SK-N-MC (cell line): Measurements from ENCODE around the gene TGFBR3.

Experiments used
- DNase-seq: peaks from one replicate; pipeline ENCODE4 v3.0.0-alpha.2; 2011; ENCODE audit warnings: low read depth, low spot score
- H3K27ac ChIP-seq: fragments of 200-600 bp; sonication (generic); 2 replicates; pipeline ENCODE4 v1.5.1; 2016; ENCODE audit warnings: mixed run types
- H3K36me3 ChIP-seq: fragments of 200-600 bp; sonication (generic); 2 replicates; pipeline ENCODE4 v1.6.1; 2017; ENCODE audit warnings: antibody characterized with exemption, low read length, mixed read lengths; ENCODE audit not compliant: insufficient read depth
- H3K4me3 ChIP-seq: fragments of 200-600 bp; sonication (generic); 2 replicates; pipeline ENCODE4 v1.5.1; 2016
- H3K9ac ChIP-seq: fragments of 200-600 bp; sonication (generic); 2 replicates; pipeline ENCODE4 v1.8.0; 2017; ENCODE audit warnings: mixed run types, mixed read lengths; ENCODE audit not compliant: insufficient read length
- H3K9me3 ChIP-seq: fragments of 200-600 bp; sonication (generic); 2 replicates; pipeline ENCODE4 v1.6.1; 2017; ENCODE audit warnings: low read depth, mild to moderate bottlenecking, antibody characterized with exemption, low read length, moderate library complexity, mixed read lengths
- EZH2 ChIP-seq: fragments of 200-600 bp; sonication (generic); IDR thresholded peaks from one replicate; pipeline ENCODE4 v1.6.1; 2017; ENCODE audit warnings: antibody characterized with exemption
- FOXP2 ChIP-seq: optimal IDR thresholded peaks from 2 replicates; pipeline ENCODE3; 2011; ENCODE audit warnings: mild to moderate bottlenecking, moderate library complexity; ENCODE audit not compliant: insufficient read depth; ENCODE audit errors: extremely low read length, control extremely low read depth
- POLR2AphosphoS5 ChIP-seq: IDR thresholded peaks from 2 replicates; pipeline ENCODE4 v1.6.1; 2012; ENCODE audit warnings: mild to moderate bottlenecking, low read depth, low read length, borderline replicate concordance

TGFBR3 gene

DNA sequence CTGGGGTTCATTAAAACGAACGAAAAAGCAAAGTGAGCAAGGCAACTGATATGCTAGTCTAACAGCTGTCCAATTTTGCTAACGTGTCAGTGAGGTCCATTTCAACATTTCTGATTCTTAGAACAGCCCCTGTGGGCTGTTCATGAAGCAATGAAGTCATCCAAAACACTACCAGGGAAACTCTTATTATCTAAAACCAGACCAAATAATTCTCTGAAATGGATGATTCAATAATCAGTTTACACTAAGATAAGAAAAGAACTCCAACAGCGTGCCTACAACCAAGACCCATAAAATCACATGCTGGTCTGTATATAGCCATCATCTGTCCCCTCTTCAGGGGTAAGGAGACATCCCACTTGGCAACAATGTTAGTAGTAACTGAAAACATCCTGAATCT is 122.7 kb downstream of the TGFBR3 start:
- no peak overlapping the region for H3K27ac ChIP-seq
- TF ChIP-seq FOXP2 (no peak), POLR2AphosphoS5 (no peak), EZH2 (no peak)
- H3K4me3 ChIP-seq, result no peak overlapping the region
- no peaks in the 10 kb centered on the region for H3K36me3 ChIP-seq
- H3K9me3 ChIP-seq, result no peaks in the 10 kb centered on the region
- no peak overlapping the region for H3K9ac ChIP-seq
- DNase-seq, result no peak

DNA sequence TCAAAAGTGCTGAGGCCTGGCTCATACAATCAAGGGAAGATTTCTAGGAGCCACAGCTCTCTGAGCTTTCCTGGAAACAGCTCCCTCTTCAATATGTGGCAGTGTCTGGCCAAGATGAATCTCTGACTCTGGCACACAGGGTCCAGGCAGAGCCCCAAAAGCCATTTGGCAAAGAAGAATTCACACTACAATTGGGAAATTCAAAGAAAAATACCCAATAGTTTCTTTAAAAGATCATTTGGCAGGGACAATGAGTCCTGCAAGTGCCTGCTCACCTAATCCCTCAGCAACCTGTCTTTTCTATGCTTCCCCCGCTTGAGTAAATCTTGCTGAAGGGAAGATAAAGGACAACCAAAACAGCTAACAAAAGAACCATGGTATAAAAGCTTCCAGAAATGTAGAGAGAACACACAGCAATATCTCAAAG is 124.6 kb downstream of the TGFBR3 start:
- no peak for DNase-seq
- TF ChIP-seq FOXP2 (no peak), POLR2AphosphoS5 (no peak), EZH2 (no peak)
- no peaks in the 10 kb centered on the region for H3K36me3 ChIP-seq
- H3K27ac ChIP-seq, result no peak overlapping the region
- H3K4me3 ChIP-seq, result no peak overlapping the region
- no peaks in the 10 kb centered on the region for H3K9me3 ChIP-seq
- no peak overlapping the region for H3K9ac ChIP-seq

DNA sequence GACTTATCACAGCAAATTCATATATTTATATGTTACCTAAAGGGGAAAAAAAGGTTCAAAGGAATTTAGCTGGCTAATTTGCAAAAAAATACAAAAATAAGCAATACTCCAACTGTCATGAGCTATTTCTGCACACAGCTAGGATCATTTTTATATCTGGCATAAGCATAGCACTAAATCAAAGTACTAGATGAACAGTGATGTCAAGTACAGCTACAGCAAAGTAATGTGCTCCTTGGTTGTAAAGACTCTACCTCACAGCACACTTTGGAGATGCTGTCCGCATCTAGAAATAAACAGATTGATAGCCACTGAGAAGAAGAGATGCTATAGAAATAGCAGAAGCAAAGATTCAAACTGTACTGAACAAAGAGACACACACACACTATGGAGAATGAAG is 125.4 kb downstream of the TGFBR3 start:
- TF ChIP-seq EZH2 (no peak), FOXP2 (no peak), POLR2AphosphoS5 (no peak)
- no peak for DNase-seq
- no peak overlapping the region for H3K4me3 ChIP-seq
- no peaks in the 10 kb centered on the region for H3K9me3 ChIP-seq
- no peak overlapping the region for H3K27ac ChIP-seq
- no peak overlapping the region for H3K9ac ChIP-seq
- H3K36me3 ChIP-seq, result no peaks in the 10 kb centered on the region

DNA sequence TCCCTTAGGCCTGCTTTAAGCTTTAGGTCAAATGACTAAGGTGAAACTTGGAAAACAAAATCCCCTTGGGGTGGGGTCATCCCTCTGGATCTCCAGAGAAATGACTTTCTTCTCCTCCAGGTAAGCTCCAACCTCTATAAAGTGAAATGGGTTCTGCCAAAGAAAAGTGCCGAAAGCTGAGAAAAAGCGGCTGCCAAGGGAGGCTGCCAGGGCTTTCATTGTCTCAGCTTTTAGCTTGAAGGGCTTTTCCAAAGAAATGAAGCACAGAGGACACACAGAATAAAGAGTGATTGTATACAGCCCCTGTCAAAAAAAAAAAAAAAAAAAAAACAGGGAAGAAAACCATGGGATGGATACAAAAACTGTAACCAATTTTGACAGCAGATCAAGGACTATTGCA is 126.9 kb downstream of the TGFBR3 start:
- DNase-seq, result no peak
- H3K9ac ChIP-seq, result no peak overlapping the region
- H3K4me3 ChIP-seq, result no peak overlapping the region
- TF ChIP-seq EZH2, result no peak
- no peak for TF ChIP-seq FOXP2
- no peak for TF ChIP-seq POLR2AphosphoS5
- no peak overlapping the region for H3K27ac ChIP-seq
- H3K36me3 ChIP-seq, result no peaks in the 10 kb centered on the region
- no peaks in the 10 kb centered on the region for H3K9me3 ChIP-seq

DNA sequence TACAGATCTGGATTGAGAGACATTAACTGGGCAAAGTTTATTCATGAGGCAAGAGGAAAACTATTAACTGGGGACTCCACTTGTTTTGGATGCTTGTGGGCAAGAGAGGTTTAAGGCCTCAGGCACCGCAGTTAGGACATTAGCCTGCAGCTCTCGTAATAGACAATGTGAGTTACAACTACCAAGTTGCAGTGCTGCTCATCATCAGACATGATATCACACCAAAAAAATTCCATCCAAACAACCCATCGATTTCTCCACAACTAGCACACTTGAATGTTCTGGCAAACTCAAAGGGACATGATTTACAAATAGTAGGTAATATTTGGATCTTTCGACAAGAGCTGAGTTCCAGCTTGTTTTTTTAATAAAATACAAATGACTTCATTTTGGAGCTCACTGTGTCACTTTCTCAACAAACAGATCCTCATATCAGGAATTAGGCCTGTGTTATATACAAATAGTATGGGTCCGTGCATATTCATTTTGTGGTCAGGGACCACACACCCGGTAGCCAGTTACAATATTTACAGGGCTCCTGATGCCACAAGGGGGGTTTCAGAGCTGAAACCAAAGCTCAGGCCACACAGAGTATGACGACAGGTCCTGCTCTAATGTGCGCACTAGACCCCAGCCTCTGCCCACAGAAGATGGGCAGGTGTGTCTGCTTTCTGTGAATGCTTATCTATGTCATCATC is 128.0 kb downstream of the TGFBR3 start:
- Histone ChIP-seq H3K36me3 (no peaks in the 10 kb centered on the region), H3K9me3 (no peaks in the 10 kb centered on the region), H3K9ac (no peak overlapping the region), H3K27ac (no peak overlapping the region), H3K4me3 (no peak overlapping the region)
- no peak for DNase-seq
- no peak for TF ChIP-seq EZH2
- TF ChIP-seq FOXP2, result no peak
- no peak for TF ChIP-seq POLR2AphosphoS5

DNA sequence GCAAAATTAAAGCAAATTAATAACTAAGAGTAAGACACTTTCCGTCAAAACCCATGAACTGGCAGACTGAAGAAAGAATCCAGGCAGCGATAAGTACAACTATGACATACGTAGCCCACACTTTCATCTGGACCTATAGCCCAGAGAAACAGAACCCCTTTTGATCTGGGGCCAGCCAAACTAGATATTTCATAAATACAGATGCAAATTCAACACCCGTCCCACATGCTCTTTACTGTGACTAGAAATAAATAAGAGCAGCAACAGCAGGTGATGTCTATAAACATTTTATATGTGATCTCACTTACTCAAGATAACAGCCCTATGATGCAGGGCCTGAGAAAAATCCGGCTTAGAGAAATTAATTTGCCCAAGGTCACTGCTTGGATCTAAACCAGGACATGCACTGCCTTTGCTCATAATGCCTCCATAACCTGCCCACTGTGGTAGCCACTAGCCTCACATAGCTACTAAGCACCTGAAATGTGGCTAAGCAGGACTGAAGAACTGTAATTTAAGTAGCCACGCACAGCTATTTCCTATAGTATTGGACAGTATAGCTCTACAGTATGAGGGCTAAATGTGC is 130.2 kb downstream of the TGFBR3 start:
- DNase-seq, result no peak
- Histone ChIP-seq H3K4me3 (no peak overlapping the region), H3K9ac (no peak overlapping the region), H3K27ac (no peak overlapping the region), H3K9me3 (no peaks in the 10 kb centered on the region), H3K36me3 (no peaks in the 10 kb centered on the region)
- no peak for TF ChIP-seq FOXP2
- TF ChIP-seq EZH2, result no peak
- no peak for TF ChIP-seq POLR2AphosphoS5

DNA sequence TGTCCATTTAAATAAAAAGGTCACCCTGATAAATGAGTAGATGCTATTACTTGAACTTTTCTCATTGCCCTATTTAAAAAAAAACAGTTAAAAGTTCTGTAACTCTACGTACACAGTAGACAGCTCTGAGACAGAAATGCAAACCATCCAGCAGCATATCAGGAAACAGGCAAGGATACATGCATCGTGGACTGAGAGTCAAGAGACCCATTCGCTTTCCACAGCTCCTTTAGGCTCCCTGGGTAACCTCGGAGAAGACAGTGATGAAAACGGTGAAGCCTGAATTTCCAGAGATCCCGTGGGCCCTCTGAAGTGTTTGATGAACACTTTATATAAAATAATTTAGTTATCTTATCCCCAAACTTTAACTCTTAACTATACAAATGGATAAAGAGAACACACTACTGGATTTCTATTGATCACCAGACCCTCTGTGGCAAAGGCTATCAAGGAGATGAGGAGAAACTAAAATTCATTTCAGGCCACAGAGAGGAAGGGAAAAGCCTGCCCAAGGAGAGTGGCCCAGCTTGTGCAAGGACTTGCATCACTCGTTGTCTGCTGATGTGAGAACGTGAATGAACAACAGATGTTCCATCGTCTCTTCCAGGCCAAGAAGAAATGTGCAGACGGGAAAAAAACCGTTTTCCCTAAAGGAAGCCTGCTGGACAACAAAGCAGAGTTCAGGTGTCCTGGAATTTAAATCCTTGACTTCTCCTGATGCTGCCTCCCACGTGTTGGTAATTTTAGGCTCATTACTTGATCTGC is 131.0 kb downstream of the TGFBR3 start:
- H3K27ac ChIP-seq, result no peak overlapping the region
- no peaks in the 10 kb centered on the region for H3K9me3 ChIP-seq
- H3K9ac ChIP-seq, result no peak overlapping the region
- no peak for TF ChIP-seq FOXP2
- TF ChIP-seq EZH2, result no peak
- TF ChIP-seq POLR2AphosphoS5, result no peak
- no peaks in the 10 kb centered on the region for H3K36me3 ChIP-seq
- no peak overlapping the region for H3K4me3 ChIP-seq
- DNase-seq, result no peak

DNA sequence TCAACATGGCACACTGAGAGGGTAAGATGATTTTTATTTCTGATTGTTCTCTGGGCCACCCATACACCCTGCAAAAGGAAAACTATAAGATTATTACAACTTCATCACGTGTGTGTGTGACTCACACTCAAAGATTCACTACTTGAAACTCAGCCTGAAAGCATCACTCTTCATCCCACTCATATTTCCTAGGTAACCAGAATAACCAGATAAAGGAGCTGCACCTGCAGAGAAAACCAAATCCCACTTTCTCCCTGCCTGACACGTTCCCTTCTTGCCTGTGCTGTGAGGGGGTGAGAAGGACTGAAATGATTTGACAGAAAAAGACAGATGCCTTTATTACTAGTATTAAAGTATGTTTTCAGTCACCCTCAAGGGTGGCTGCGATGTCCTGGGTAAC is 131.6 kb downstream of the TGFBR3 start:
- no peak for TF ChIP-seq EZH2
- no peak for TF ChIP-seq FOXP2
- no peak for TF ChIP-seq POLR2AphosphoS5
- H3K9ac ChIP-seq, result no peak overlapping the region
- DNase-seq, result no peak

DNA sequence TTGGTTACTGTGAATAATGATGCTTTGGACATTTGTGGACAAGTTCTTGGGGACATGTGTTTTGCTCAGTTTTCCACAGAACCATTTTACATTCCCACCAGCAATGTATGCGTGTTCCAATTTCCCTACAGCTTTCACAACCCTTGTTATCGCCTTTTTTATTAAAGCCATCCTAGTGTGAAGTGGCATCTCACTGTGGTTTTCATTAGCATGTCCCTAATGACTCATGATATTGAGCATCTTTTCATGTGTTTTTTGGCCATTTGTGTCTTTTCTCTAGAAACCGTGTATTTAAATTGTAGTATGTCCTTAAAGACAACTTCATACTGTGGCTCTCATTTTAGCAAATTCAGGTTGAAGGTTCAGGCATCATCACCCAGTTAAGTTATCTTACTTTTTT is 132.1 kb downstream of the TGFBR3 start:
- no peak overlapping the region for H3K9ac ChIP-seq
- no peak overlapping the region for H3K4me3 ChIP-seq
- H3K9me3 ChIP-seq, result no peaks in the 10 kb centered on the region
- H3K27ac ChIP-seq, result no peak overlapping the region
- DNase-seq, result no peak
- no peaks in the 10 kb centered on the region for H3K36me3 ChIP-seq
- TF ChIP-seq FOXP2 (no peak), EZH2 (no peak), POLR2AphosphoS5 (no peak)

More for the DNA sequence above, 131.6 kb downstream of the TGFBR3 start:
- Histone ChIP-seq H3K27ac (no peak overlapping the region), H3K9me3 (no peaks in the 10 kb centered on the region), H3K36me3 (no peaks in the 10 kb centered on the region), H3K4me3 (no peak overlapping the region)
